T-helper 9 cell (primary cell): ENCODE data around the gene CUTA.

Experiments
- DNase-seq: peaks from one replicate; pipeline ENCODE4 v3.0.0-alpha.2; 2020

The CUTA gene

GRCh38 chr6:33420491-33421343 lies 2.8 kb upstream of the CUTA start:
- DNase-seq, result no peak

- no peak for DNase-seq
Measured at GRCh38 chr6:33419580-33420490, 1.9 kb upstream of the CUTA start, which contains the start of gene SYNGAP1. TSS of gene SYNGAP1 (plus strand) at chr6:33420065. CDS start at chr6:33420265, 200 bp downstream.

GRCh38 chr6:33418690-33419291 lies 884 bp upstream of the CUTA start:
- peak; percentile 57 for DNase-seq

GRCh38 chr6:33417128-33417902 lies 592 bp downstream of the CUTA start:
- DNase-seq, result no peak

GRCh38 chr6:33416386-33417127 lies 1.4 kb downstream of the CUTA start:
- DNase-seq, result no peak

- DNase-seq, result no peak
Measured at GRCh38 chr6:33415831-33416230, 2.1 kb downstream of the CUTA start.

- no peak for DNase-seq
Measured at GRCh38 chr6:33414592-33415271, 3.2 kb downstream of the CUTA start.

- DNase-seq, result no peak
Measured at GRCh38 chr6:33413241-33414120, 4.4 kb downstream of the CUTA start.

GRCh38 chr6:33412140-33413009 lies 5.5 kb downstream of the CUTA start:
- DNase-seq, result no peak

- no peak for DNase-seq
Measured at GRCh38 chr6:33411632-33412005, 6.3 kb downstream of the CUTA start.

- DNase-seq, result no peak
Measured at GRCh38 chr6:33410711-33411631, 6.9 kb downstream of the CUTA start, which contains the start of gene PHF1. TSS of gene PHF1 (plus strand) at chr6:33411014. CDS start at chr6:33412264, 1,250 bp downstream.

- DNase-seq, result peak; percentile 97
Measured at GRCh38 chr6:33410050-33410710, 7.7 kb downstream of the CUTA start.

GRCh38 chr6:33407132-33407718 lies 10.7 kb downstream of the CUTA start:
- no peak for DNase-seq

- DNase-seq, result no peak
Measured at GRCh38 chr6:33406126-33406525, 11.8 kb downstream of the CUTA start.

GRCh38 chr6:33405386-33405940 lies 12.4 kb downstream of the CUTA start:
- no peak for DNase-seq

GRCh38 chr6:33404884-33405283 lies 13.0 kb downstream of the CUTA start:
- DNase-seq, result no peak
